HG02678 (cell line): ENCODE measurements around the gene LIMS3.
"Not testable (repeated sequence)": the region's sequence is repeated elsewhere in the genome, so short reads cannot be mapped to it uniquely, and the experiment has no call there.

Experiments used
- ATAC-seq: cut with Tn5 transposase; IDR thresholded peaks from one replicate; pipeline ENCODE4 v1.9.1; 2021; ENCODE audit warnings: mild to moderate bottlenecking, moderate library complexity; ENCODE audit not compliant: unreplicated experiment

The LIMS3 gene

GRCh38 chr2:109898462-109899336 lies at the start of gene LIMS3:
Gene LIMS3 (plus strand): TSS chr2:109898688. CDS start chr2:109898729, 41 bp downstream.
- ATAC-seq, result not testable (repeated sequence)

DNA sequence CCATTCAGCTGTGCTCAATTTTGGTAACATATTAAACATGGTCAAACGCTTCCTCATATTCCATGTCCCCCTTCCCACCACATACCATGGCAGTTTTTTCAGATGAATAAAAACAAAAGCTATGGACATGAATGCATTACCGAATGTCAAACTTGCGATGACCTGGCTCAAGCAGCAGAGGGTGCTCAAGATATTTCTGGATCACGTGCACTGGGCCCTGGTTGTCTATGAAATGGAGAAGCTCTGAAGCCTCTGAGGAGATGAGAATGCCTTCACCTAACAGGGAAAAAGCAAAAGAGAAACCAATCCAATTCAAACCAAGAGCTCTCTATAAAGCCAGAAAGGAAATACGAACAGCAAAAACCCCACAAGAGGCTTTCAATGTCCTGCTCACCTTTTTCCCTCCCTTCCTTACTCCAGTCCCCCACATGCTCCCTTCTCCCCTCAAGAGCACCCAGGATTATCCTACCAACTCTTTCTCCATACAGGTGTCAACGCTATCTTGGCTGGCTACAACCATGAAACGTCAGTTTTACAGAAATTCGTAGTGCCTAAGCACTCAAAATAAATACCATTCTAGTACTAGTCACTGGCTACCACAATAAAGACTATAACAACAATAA lies 27.2 kb upstream of the LIMS3 start:
- peak; percentile 79 for ATAC-seq

GRCh38 chr2:109876625-109877024 lies 21.9 kb upstream of the LIMS3 start:
- not testable (repeated sequence) for ATAC-seq

GRCh38 chr2:109882112-109882511 lies 16.4 kb upstream of the LIMS3 start:
- not testable (repeated sequence) for ATAC-seq

GRCh38 chr2:109888414-109888813 lies 10.1 kb upstream of the LIMS3 start:
- not testable (repeated sequence) for ATAC-seq

GRCh38 chr2:109889909-109890308 lies 8.6 kb upstream of the LIMS3 start:
- ATAC-seq, result not testable (repeated sequence)

DNA sequence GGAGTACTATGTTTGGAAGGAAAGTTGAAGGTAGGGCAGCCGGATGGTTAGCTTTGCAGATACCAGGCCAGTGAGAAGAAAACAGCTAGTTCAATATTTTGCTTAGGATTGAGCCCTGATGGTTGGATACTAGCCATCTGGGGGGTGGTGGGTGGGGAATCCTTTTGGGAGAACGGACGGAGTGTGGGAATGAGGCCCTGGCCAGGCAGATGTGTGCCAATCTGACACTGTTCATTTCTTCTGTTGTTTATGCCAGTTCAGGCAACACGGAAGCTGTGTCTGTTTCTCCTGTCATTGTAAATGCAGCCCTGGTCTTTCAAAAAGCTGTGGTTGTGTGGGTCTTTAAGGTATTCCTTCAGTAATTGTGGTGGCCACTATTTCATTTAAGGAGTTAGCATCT lies 7.5 kb upstream of the LIMS3 start:
- ATAC-seq, result not testable (repeated sequence)

DNA sequence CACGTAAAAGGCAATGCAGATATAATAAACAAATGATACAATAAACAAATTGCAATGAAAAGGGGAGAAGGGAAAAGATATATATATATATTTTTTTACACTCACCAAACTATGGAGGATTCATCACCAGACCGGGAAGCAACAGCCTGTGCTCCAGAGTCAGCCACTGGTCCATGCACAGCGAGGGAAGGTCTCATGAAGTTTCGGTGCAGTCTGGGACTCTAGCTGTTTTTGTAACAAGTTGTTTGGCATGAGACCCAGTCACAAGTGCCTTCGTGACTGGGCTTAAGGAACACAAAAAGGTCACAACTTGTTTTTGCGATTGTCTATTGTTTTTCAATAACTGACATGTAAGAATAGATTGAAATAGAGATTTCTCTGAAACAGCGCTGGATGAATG lies 4.8 kb upstream of the LIMS3 start:
- ATAC-seq, result not testable (repeated sequence)

GRCh38 chr2:109894141-109894540 lies 4.3 kb upstream of the LIMS3 start:
- not testable (repeated sequence) for ATAC-seq

DNA sequence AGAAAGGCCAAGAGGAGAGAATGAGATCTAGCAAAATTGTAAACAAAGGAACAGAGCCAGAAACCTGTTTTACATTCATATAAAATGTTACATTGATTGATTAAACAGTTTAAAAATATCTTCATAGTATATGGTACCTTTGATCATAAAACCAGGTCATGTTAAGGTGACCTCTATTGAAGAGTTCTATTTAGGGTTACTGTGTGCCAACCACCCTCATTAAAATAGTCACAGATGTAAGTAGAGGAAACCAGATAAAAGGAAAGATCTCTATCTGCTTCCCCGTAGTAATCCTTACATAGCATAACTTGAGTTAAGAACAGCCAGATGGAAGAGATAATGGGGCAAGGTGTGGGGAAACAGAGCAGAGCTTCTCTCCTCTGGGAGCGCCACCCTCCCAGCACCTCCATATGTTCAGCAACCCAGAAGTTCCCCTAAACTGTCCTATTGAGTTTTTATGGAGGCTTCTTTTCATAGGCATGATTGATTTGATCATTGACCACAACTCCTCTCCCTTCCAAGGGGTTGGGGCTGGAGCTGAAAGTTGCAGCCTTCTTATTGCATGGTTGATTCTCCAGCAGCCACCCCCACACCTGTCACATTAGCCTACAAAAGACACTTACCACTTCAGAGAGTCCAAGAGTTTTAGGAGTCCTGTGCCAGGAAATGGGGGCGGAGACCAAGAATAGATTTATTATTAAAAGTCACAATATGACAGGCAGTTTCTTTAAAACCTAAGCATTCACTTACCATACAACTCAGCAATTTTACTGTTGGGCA lies 3.2 kb upstream of the LIMS3 start:
- ATAC-seq, result not testable (repeated sequence)

GRCh38 chr2:109896212-109896611 lies 2.3 kb upstream of the LIMS3 start:
- peak; percentile 98 for ATAC-seq

DNA sequence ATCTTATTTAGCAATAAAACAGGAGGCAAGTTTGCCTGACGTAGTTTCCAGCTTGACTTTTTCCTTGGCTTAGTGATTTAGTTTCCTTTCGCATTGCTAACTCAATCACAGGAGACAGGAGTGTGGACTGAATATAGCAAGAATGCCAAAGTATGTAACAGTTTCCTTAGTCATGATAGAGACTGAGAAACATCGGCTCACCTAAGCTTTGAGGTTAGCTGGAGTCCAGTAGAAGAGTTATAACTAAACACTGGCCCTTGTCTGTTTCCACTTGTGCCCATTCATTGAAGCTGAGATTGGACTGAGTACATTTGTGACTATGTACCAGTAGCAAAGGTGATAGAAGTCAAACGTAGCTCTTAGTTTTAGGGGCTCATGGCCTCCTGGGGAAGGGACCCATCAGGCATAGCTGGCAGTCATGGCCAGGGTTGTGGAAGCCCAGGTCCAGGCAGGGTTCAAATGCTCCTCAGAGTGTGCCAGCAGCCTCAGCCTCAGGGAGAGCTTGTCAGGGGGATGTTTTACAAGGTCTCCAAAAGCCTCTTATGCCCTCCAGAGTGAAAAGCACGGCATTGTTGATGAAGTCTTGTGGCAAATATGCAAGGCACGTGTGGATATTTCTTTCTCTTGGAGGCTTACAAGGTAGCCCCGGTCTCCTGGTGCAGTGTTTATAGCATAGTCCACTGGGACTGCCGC lies 573 bp upstream of the LIMS3 start:
- not testable (repeated sequence) for ATAC-seq

DNA sequence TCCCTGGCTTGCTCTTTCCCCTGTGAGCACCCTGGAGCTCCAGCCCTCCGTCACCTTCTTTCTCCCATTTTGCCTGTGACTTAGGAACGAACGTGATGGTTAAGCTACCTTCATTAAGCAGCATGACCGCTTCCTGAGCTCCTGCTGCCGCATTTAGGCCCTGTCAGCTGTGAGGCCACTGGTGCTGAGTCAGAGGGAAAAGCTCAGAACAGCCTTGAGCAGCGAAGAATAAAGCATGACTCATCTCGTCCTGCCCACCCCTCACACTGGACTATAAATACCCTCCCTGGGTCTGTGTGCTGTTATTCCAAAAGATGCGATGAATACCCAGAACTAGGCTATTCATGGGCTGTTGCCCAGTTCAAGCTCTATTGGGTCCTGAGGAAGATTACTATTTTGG lies 7.3 kb downstream of the LIMS3 start:
- peak; percentile 84 for ATAC-seq

GRCh38 chr2:109908626-109909025 lies 10.1 kb downstream of the LIMS3 start:
- not testable (repeated sequence) for ATAC-seq

DNA sequence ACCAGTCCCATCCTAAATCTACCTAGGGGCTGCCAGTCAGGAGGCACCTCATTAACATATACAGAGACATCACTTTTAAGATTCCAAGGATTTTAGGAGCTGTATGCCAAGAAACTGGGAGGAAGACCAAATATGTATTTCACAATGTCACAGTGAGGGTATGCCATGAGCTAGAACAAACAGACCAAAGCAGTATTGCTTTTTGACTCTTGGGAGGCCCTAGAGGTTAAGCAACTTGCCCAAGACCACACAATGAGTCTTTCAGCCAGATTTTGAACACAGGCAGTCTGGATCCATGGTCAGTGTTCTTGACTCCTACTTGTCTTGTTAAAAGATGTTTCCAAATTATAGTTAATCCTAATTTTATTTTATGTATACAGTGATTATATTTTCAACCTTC lies 12.3 kb downstream of the LIMS3 start:
- not testable (repeated sequence) for ATAC-seq

DNA sequence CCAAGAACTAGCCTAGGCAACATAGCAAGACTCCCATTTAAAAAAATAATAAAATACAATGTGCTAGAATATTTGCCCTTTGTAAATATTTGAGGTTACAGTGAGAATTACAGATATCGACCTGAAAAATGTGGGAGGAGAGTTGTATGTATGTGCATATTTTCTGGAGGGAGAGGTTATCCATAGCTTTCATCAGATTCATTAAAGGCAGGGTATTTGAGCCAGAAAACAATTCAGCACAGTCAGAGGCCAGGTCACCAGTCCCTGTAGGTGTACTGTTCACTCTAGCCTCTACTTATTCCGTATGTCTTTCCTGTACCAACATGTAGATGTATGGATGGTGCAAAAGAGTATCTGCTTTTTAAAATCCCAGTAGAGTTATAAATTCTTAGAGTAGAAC lies 15.4 kb downstream of the LIMS3 start:
- ATAC-seq, result not testable (repeated sequence)

DNA sequence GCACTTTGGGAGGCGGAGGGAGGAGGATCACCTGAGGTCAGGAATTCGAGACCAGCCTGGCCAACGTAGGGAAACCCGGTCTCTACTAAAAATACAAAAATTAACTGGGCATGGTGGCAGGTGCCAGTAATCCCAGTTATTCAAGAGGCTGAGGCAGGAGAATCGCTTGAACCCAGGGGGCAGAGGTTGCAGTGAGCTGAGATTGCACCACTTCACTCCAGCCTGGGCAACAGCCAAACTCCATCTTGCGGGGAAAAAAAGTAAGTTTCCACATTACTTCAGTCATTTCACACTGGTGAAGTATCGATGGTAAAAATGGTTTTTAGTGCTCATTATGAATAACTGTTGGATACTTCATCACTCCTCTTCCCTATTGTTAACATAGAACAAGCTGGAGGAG lies 16.1 kb downstream of the LIMS3 start:
- not testable (repeated sequence) for ATAC-seq

- not testable (repeated sequence) for ATAC-seq
Measured at GRCh38 chr2:109915830-109916229, 17.3 kb downstream of the LIMS3 start.

- ATAC-seq, result not testable (repeated sequence)
Measured at GRCh38 chr2:109920162-109920561, 21.7 kb downstream of the LIMS3 start.

DNA sequence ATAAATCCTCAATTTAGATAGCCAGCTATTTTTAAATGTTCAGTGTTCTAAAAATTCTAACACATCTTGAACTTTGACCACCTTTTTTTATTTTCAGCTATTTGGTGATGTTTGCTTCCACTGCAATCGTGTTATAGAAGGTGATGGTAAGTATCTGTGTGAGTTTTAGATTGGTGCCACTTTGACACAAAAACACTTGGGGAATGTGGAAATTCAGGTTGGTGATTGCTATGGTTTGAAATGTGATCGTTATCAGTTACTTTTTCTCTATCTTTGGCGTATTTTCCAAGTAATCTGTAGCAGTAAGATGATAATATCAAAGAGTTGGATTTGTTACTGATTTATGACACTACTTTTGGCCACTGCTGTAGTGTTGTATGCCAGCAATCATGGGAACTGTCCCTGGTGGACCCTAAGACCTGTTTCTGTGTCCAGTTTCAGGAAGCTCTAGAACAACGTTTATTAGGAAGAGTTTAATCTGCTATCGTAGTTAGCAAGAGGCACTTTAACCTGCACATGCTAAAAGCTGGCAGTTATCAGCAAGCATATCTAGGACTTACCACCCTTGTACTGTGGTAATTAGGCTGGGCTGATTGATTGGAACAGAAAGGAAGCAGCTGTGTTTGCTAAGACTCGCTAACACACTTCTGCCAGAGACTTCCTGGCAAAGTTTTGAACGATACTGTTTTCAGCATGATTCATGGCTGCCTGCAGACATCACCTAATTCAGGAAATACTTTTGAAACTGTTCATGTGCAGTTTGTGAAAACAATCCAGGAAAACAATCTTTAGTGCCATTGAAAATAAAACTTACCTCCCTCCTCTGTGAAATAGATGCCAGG lies 23.3 kb downstream of the LIMS3 start:
- ATAC-seq, result not testable (repeated sequence)
